SK-N-SH (cell line): ENCODE measurements around the gene TAF5L. TPM values are rescaled to one million over a fixed set of nuclear protein-coding genes. Genes with fewer than 3 reads are reported as not detected.

ENCODE experiments used
- CTCF ChIA-PET: fragments of 300-600, 350-600 bp; formaldehyde crosslinking; extraction: SDS; loops from one replicate; lab custom pipeline; 2021; lab: Yijun Ruan, JAX
- POLR2A ChIA-PET: fragments of 350-600 bp; sonication (Branson Sonifier 250); formaldehyde crosslinking; extraction: SDS; loops from one replicate; lab custom pipeline; 2020; ENCODE audit warnings: antibody characterized with exemption, inconsistent platforms; lab: Yijun Ruan, JAX
- DNase-seq: peaks from one replicate; pipeline ENCODE4 v3.0.0; 2012
- H2AFZ ChIP-seq: fragments of 200-600 bp; sonication (generic); 2 replicates; pipeline ENCODE4 v1.8.1; 2016; ENCODE audit warnings: antibody characterized with exemption, mild to moderate bottlenecking, low read depth
- H3F3A ChIP-seq: fragments of 200-600 bp; sonication (generic); replicated peaks from 2 replicates; pipeline ENCODE3; 2016; ENCODE audit warnings: antibody characterized with exemption, mild to moderate bottlenecking; ENCODE audit not compliant: insufficient read depth
- H3K27ac ChIP-seq, 2 experiments: fragments of 200-500 bp in 1 of 2; fragments of 200-600 bp in 1 of 2; sonication (Bioruptor generic) in 1 of 2; sonication (generic), shearing (Covaris generic) in 1 of 2; 2 replicates each; pipeline versions ENCODE4 v1.5.1 to v1.6.1; 2014 to 2016; ENCODE audit warnings: low read depth in 2 of 2, inconsistent platforms in 1 of 2, low read length in 1 of 2, mild to moderate bottlenecking in 1 of 2, mixed read lengths in 1 of 2
- H3K27me3 ChIP-seq: fragments of 200-600 bp; sonication (generic), shearing (Covaris generic); 2 replicates; pipeline ENCODE4 v1.6.1; 2016; ENCODE audit warnings: mixed run types; ENCODE audit not compliant: insufficient read depth
- H3K36me3 ChIP-seq, 2 experiments: fragments of 200-500 bp in 1 of 2; fragments of 200-600 bp in 1 of 2; sonication (Bioruptor generic) in 1 of 2; sonication (generic) in 1 of 2; replicated peaks in 1 of 2; 2 replicates each; pipeline versions ENCODE3 to v1.5.1; 2014 to 2016; ENCODE audit warnings: low read length in 1 of 2, mild to moderate bottlenecking in 1 of 2; ENCODE audit not compliant: insufficient read depth in 2 of 2, control insufficient read depth in 1 of 2
- H3K4me1 ChIP-seq, 2 experiments: fragments of 200-500 bp in 1 of 2; fragments of 200-600 bp in 1 of 2; sonication (Bioruptor generic) in 1 of 2; sonication (generic), shearing (Covaris generic) in 1 of 2; 2 replicates each; pipeline versions ENCODE4 v1.5.1 to v1.6.1; 2014 to 2016; ENCODE audit warnings: low read depth in 1 of 2, low read length in 1 of 2, mixed run types in 1 of 2; ENCODE audit not compliant: insufficient read depth in 2 of 2, control insufficient read depth in 1 of 2
- H3K4me2 ChIP-seq: fragments of 200-600 bp; sonication (generic), shearing (Covaris generic); 2 replicates; pipeline ENCODE4 v1.6.1; 2017; ENCODE audit warnings: mixed run types
- H3K4me3 ChIP-seq, 2 experiments: fragments of 200-500 bp in 1 of 2; fragments of 200-600 bp in 1 of 2; sonication (Bioruptor generic) in 1 of 2; sonication (generic), shearing (Covaris generic) in 1 of 2; 2 replicates each; pipeline versions ENCODE4 v1.5.1 to v1.8.1; 2014 to 2016; ENCODE audit warnings: low read depth in 2 of 2, inconsistent platforms in 1 of 2, low read length in 1 of 2, mild to moderate bottlenecking in 1 of 2, mixed read lengths in 1 of 2, moderate library complexity in 1 of 2
- H3K79me2 ChIP-seq: fragments of 200-600 bp; sonication (generic); 2 replicates; pipeline ENCODE4 v1.8.1; 2017; ENCODE audit warnings: mild to moderate bottlenecking; ENCODE audit not compliant: insufficient read depth
- H3K9ac ChIP-seq: fragments of 200-600 bp; sonication (generic); 2 replicates; pipeline ENCODE4 v1.6.1; 2017; ENCODE audit warnings: mixed run types
- H3K9me2 ChIP-seq: fragments of 200-600 bp; sonication (generic); 2 replicates; pipeline ENCODE4 v1.6.1; 2017; ENCODE audit warnings: mixed run types
- H3K9me3 ChIP-seq: fragments of 200-600 bp; sonication (generic); 2 replicates; pipeline ENCODE4 v1.6.1; 2017; ENCODE audit warnings: mixed run types, mild to moderate bottlenecking, moderate library complexity
- H4K20me1 ChIP-seq: fragments of 200-600 bp; sonication (generic); 2 replicates; pipeline ENCODE4 v1.6.1; 2017; ENCODE audit warnings: mild to moderate bottlenecking, mixed run types; ENCODE audit not compliant: insufficient read depth
- CHD2 ChIP-seq: fragments of 150-350 bp; IDR thresholded peaks from 2 replicates; pipeline ENCODE4 v1.6.1; 2018; ENCODE audit warnings: low read length; ENCODE audit not compliant: partially characterized antibody
- ELF1 ChIP-seq: IDR thresholded peaks from 2 replicates; pipeline ENCODE4 v1.4.0; 2012
- EP300 ChIP-seq, 2 experiments: IDR thresholded peaks; 2 replicates each; pipeline versions ENCODE4 v1.4.0 to v1.6.1; 2012; ENCODE audit warnings: borderline replicate concordance in 1 of 2, low read depth in 1 of 2, low read length in 1 of 2
- FOXJ3 ChIP-seq: sonication (generic); formaldehyde crosslinking; IDR thresholded peaks from 2 replicates; pipeline ENCODE4 v1.5.1; 2020; ENCODE audit warnings: mild to moderate bottlenecking, missing genetic modification reagents
- GABPA ChIP-seq: IDR thresholded peaks from 2 replicates; pipeline ENCODE4 v1.4.0; 2012; ENCODE audit warnings: low read depth, mild to moderate bottlenecking
- JUND ChIP-seq: IDR thresholded peaks from 2 replicates; pipeline ENCODE4 v1.4.0; 2012
- MEF2A ChIP-seq: IDR thresholded peaks from 2 replicates; pipeline ENCODE4 v1.4.0; 2012; ENCODE audit warnings: low read depth, borderline replicate concordance
- MXI1 ChIP-seq: IDR thresholded peaks from 2 replicates; pipeline ENCODE4 v1.6.1; 2012; ENCODE audit warnings: mild to moderate bottlenecking, low read depth, low read length, improper control_type of control experiment
- NFIC ChIP-seq: IDR thresholded peaks from 2 replicates; pipeline ENCODE4 v1.4.0; 2012; ENCODE audit warnings: borderline replicate concordance
- POLR2AphosphoS5 ChIP-seq: IDR thresholded peaks from 2 replicates; pipeline ENCODE4 v1.6.1; 2012; ENCODE audit warnings: low read depth, low read length
- REST ChIP-seq: IDR thresholded peaks from 2 replicates; pipeline ENCODE4 v1.6.1; 2012; ENCODE audit warnings: mild to moderate bottlenecking, low read depth, low read length, moderate library complexity
- RFX5 ChIP-seq: IDR thresholded peaks from 2 replicates; pipeline ENCODE4 v1.6.1; 2012; ENCODE audit warnings: mild to moderate bottlenecking, improper control_type of control experiment, low read length
- WGBS: methylation state at CpG from one replicate; pipeline ENCODE4 v1.1.6; 2017; ENCODE audit warnings: low lambda C conversion rate; 5-methylcytosine and 5-hydroxymethylcytosine counted together
- polyA plus RNA-seq, 3 experiments: library from polyadenylated mRNA; depleted of rRNA; stranded (reverse); fragments of >200 nt; gene quantifications; 2 replicates each; pipeline ENCODE4 v1.2.3, GENCODE V29; 2012
- TF ChIP-seq, protein P1 (sequence below): IDR thresholded peaks from 2 replicates; pipeline ENCODE4 v1.4.0; 2012; ENCODE audit warnings: low read depth
- TF ChIP-seq, protein P2 (sequence below): fragments of 200-600 bp; sonication (generic); IDR thresholded peaks from 2 replicates; pipeline ENCODE4 v1.6.1; 2017; ENCODE audit warnings: antibody characterized with exemption, mild to moderate bottlenecking, moderate library complexity
- TF ChIP-seq, protein P3 (sequence below): IDR thresholded peaks from 2 replicates; pipeline ENCODE4 v1.4.0; 2012; ENCODE audit warnings: low read depth, borderline replicate concordance

The TAF5L gene
- polyA plus RNA-seq, 1 of the 3 experiments (the other 2 are of a cell fraction), result 17.1 TPM

GRCh38 chr1:229562686-229563085 lies 63.2 kb downstream of the TAF5L start:
- 69% methylated on average over 3 of the region's 3 CpGs for WGBS
- H4K20me1 ChIP-seq, result no peaks in the 10 kb centered on the region
- no peak for DNase-seq
- H3K27me3 ChIP-seq, result no peaks in the 10 kb centered on the region
- H3K4me3 ChIP-seq, result no peak overlapping the region
- no peaks in the 10 kb centered on the region; a peak in 1 of 4 replicates for H3K4me1 ChIP-seq
- TF ChIP-seq NFIC (no peak), POLR2AphosphoS5 (no peak), CHD2 (no peak), MXI1 (no peak), EP300 (IDR thresholded peaks at IDR 0.05; ENCODE audit: borderline replicate concordance in 1 of 2, low read depth in 1 of 2, low read length in 1 of 2) (no peak)
- TF ChIP-seq, protein P1, sequence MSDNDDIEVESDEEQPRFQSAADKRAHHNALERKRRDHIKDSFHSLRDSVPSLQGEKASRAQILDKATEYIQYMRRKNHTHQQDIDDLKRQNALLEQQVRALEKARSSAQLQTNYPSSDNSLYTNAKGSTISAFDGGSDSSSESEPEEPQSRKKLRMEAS, result no peak
- no peak overlapping the region for H3K27ac ChIP-seq
- H3K4me2 ChIP-seq, result no peak overlapping the region
- no peaks in the 10 kb centered on the region for H3K9me2 ChIP-seq
- peaks cover 4% of the 10 kb centered on the region; the same call in 1 of the 2 replicates for H3K79me2 ChIP-seq
- no peaks in the 10 kb centered on the region for H3K36me3 ChIP-seq
- CTCF ChIA-PET, result interaction anchor here (1.0 to 1.7 kb wide), 2 partner anchors 34 to 61 kb away, joined by 3 to 6 read pairs; no protein-coding TSS in a partner anchor
- POLR2A ChIA-PET, result no interaction called here
- no peak overlapping the region for H2AFZ ChIP-seq
- H3F3A ChIP-seq, result no peaks in the 10 kb centered on the region
- H3K9ac ChIP-seq, result no peak overlapping the region
- H3K9me3 ChIP-seq, result no peaks in the 10 kb centered on the region

- peaks cover 3% of the 10 kb centered on the region; the same call in 1 of the 2 replicates for H4K20me1 ChIP-seq
- CTCF ChIA-PET, result no interaction called here
- POLR2A ChIA-PET, result no interaction called here
Observed at GRCh38 chr1:229561141-229561540, 64.8 kb downstream of the TAF5L start.

More at GRCh38 chr1:229561141-229561540, 64.8 kb downstream of the TAF5L start:
- Histone ChIP-seq H3F3A (no peaks in the 10 kb centered on the region), H3K79me2 (peaks cover 18% of the 10 kb centered on the region), H3K9me3 (no peaks in the 10 kb centered on the region), H3K27me3 (no peaks in the 10 kb centered on the region), H3K4me1 (peaks cover 0 to 10% of the 10 kb centered on the region in 2 experiments; a peak in 2 of 4 replicates), H3K27ac (no peak overlapping the region), H3K4me3 (no peak overlapping the region), H3K36me3 (no peaks in the 10 kb centered on the region), H2AFZ (no peak overlapping the region), H3K9me2 (no peaks in the 10 kb centered on the region), H3K9ac (no peak overlapping the region), H3K4me2 (no peak overlapping the region)
- TF ChIP-seq FOXJ3 (CRISPR knock-in tag) (no peak), GABPA (no peak), ELF1 (no peak), CHD2 (no peak), MEF2A (no peak), RFX5 (no peak), REST (no peak), JUND (no peak)
- TF ChIP-seq, protein P2, sequence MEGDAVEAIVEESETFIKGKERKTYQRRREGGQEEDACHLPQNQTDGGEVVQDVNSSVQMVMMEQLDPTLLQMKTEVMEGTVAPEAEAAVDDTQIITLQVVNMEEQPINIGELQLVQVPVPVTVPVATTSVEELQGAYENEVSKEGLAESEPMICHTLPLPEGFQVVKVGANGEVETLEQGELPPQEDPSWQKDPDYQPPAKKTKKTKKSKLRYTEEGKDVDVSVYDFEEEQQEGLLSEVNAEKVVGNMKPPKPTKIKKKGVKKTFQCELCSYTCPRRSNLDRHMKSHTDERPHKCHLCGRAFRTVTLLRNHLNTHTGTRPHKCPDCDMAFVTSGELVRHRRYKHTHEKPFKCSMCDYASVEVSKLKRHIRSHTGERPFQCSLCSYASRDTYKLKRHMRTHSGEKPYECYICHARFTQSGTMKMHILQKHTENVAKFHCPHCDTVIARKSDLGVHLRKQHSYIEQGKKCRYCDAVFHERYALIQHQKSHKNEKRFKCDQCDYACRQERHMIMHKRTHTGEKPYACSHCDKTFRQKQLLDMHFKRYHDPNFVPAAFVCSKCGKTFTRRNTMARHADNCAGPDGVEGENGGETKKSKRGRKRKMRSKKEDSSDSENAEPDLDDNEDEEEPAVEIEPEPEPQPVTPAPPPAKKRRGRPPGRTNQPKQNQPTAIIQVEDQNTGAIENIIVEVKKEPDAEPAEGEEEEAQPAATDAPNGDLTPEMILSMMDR, result no peak
- TF ChIP-seq, protein P3, sequence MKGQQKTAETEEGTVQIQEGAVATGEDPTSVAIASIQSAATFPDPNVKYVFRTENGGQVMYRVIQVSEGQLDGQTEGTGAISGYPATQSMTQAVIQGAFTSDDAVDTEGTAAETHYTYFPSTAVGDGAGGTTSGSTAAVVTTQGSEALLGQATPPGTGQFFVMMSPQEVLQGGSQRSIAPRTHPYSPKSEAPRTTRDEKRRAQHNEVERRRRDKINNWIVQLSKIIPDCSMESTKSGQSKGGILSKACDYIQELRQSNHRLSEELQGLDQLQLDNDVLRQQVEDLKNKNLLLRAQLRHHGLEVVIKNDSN, result no peak
- no peak for DNase-seq
- WGBS, result 84% methylated on average over 5 of the region's 5 CpGs
